Neural cell (in vitro differentiated cells): ENCODE results near the gene MAPK8.

Experiments used
- CTCF ChIP-seq: fragments of 450-650 bp; IDR thresholded peaks from 2 replicates; pipeline ENCODE4 v1.5.1; 2014; ENCODE audit warnings: antibody characterized with exemption, mild to moderate bottlenecking, moderate library complexity; ENCODE audit not compliant: poor library complexity, severe bottlenecking
- EP300 ChIP-seq: fragments of 450-650 bp; conservative IDR thresholded peaks from 2 replicates; pipeline ENCODE4 v1.6.1; 2014; ENCODE audit warnings: antibody characterized with exemption, mild to moderate bottlenecking, moderate library complexity; ENCODE audit not compliant: poor library complexity, severe bottlenecking
- EZH2 ChIP-seq: fragments of 200-600, 300-800 bp; shearing (Covaris generic), sonication (generic); IDR thresholded peaks from 2 replicates; pipeline ENCODE4 v1.6.1; 2014; ENCODE audit warnings: antibody characterized with exemption, low read length, borderline replicate concordance, mild to moderate bottlenecking; ENCODE audit not compliant: insufficient read depth, poor library complexity, severe bottlenecking
- MXI1 ChIP-seq: fragments of 450-650 bp; conservative IDR thresholded peaks from 2 replicates; pipeline ENCODE4 v1.6.1; 2014; ENCODE audit warnings: antibody characterized with exemption, mild to moderate bottlenecking; ENCODE audit not compliant: poor library complexity, severe bottlenecking
- POLR2AphosphoS5 ChIP-seq: IDR thresholded peaks from 2 replicates; pipeline ENCODE4 v1.6.1; 2012
- REST ChIP-seq: IDR thresholded peaks from 2 replicates; pipeline ENCODE4 v1.6.1; 2012; ENCODE audit warnings: borderline replicate concordance
- TAF1 ChIP-seq: IDR thresholded peaks from 2 replicates; pipeline ENCODE4 v1.6.1; 2012; ENCODE audit warnings: low read depth

GRCh38 chr10:48428896-48429295 lies 122.4 kb downstream of the MAPK8 start:
- TF ChIP-seq CTCF: no peak
- no peak for TF ChIP-seq REST
- TF ChIP-seq EZH2: no peak
- no peak for TF ChIP-seq TAF1
- TF ChIP-seq POLR2AphosphoS5: no peak
- TF ChIP-seq EP300: no peak
- no peak for TF ChIP-seq MXI1
